CD4-positive, alpha-beta T cell (primary cell): ENCODE data around the gene SYTL5. TPM values are rescaled to one million over a fixed set of nuclear protein-coding genes. Genes with fewer than 3 reads are reported as not detected.

ENCODE experiments used
- ATAC-seq: fragments of 200-7000 bp; cut with Tn5 transposase; one replicate; pipeline ENCODE4 v1.10.0; 2022; ENCODE audit warnings: mild to moderate bottlenecking; ENCODE audit not compliant: poor library complexity
- CTCF ChIA-PET: fragments of 350-600 bp; sonication (Branson Sonifier 250); formaldehyde crosslinking; loops from one replicate; lab custom pipeline; 2021; ENCODE audit warnings: antibody characterized with exemption, inconsistent platforms; lab: Charles Lee
- POLR2A ChIA-PET: fragments of 350-600 bp; sonication (Branson Sonifier 250); formaldehyde crosslinking; loops from one replicate; lab custom pipeline; 2021; ENCODE audit warnings: antibody characterized with exemption, inconsistent platforms; lab: Charles Lee
- DNase-seq, 14 experiments: peaks; one replicate each; pipeline ENCODE4 v3.0.0-alpha.2; 2013 to 2020; ENCODE audit warnings: mixed read lengths in 2 of 14
- H3K27ac ChIP-seq, 2 donors: one replicate each; pipeline versions ENCODE4 v1.5.1 to v1.7.0; 2013; ENCODE audit warnings: low read length in 2 of 2, low read depth in 1 of 2, mild to moderate bottlenecking in 1 of 2
- H3K27me3 ChIP-seq, 2 experiments: 1 replicate in 1 of 2; 2 replicates in 1 of 2; pipeline versions ENCODE4 v1.6.1 to v1.7.0; 2013; ENCODE audit warnings: low read length in 2 of 2, control low read depth in 1 of 2, mild to moderate bottlenecking in 1 of 2, moderate library complexity in 1 of 2; ENCODE audit not compliant: insufficient read depth in 2 of 2, control insufficient read depth in 1 of 2
- H3K36me3 ChIP-seq: one replicate; pipeline ENCODE4 v1.6.1; 2013; ENCODE audit warnings: low read length, control low read depth; ENCODE audit not compliant: insufficient read depth
- H3K4me1 ChIP-seq: one replicate; pipeline ENCODE4 v1.6.1; 2013; ENCODE audit warnings: low read length, control low read depth; ENCODE audit not compliant: insufficient read depth
- H3K4me3 ChIP-seq: one replicate; pipeline ENCODE4 v1.5.1; 2013; ENCODE audit warnings: mild to moderate bottlenecking, low read length, moderate library complexity
- H3K9me3 ChIP-seq, 2 experiments: 1 replicate in 1 of 2; 2 replicates in 1 of 2; pipeline versions ENCODE4 v1.6.1 to v1.7.0; 2013; ENCODE audit warnings: low read length in 2 of 2, mild to moderate bottlenecking in 2 of 2, control low read depth in 1 of 2, moderate library complexity in 1 of 2; ENCODE audit not compliant: control insufficient read depth in 1 of 2, insufficient read depth in 1 of 2
- H3K27ac Mint-ChIP-seq: one replicate; pipeline ENCODE4 v1.8.0; 2020; ENCODE audit warnings: mixed read lengths
- H3K27me3 Mint-ChIP-seq: one replicate; pipeline ENCODE4 v1.8.0; 2021; ENCODE audit warnings: mixed read lengths
- H3K36me3 Mint-ChIP-seq: one replicate; pipeline ENCODE4 v1.8.0; 2021; ENCODE audit warnings: low read depth, mixed read lengths
- H3K4me1 Mint-ChIP-seq: one replicate; pipeline ENCODE4 v1.8.0; 2021; ENCODE audit warnings: low read depth, mixed read lengths
- H3K4me3 Mint-ChIP-seq: one replicate; pipeline ENCODE4 v1.8.0; 2020; ENCODE audit warnings: mild to moderate bottlenecking, mixed read lengths
- H3K9me3 Mint-ChIP-seq: one replicate; pipeline ENCODE4 v1.8.0; 2020; ENCODE audit warnings: mixed read lengths
- CTCF ChIP-seq: fragments of 200-600 bp; IDR thresholded peaks from one replicate; pipeline ENCODE4 v1.8.0; 2022; ENCODE audit warnings: antibody characterized with exemption, mild to moderate bottlenecking
- intact Hi-C, 2 experiments: fragments of 100-400 bp; cut with DNase I in 1 of 2; cut with micrococcal nuclease in 1 of 2; formaldehyde crosslinking; loops; one replicate each; pipeline versions ENCODE4 v1.15.1 to v1.9.0; 2023 to 2025; cut with DNase I, micrococcal nuclease
- total RNA-seq, 174 experiments: library from RNA in 2 of 174; stranded (reverse) in 2 of 174; gene quantifications; one replicate each; pipeline ENCODE4 v1.2.3 and lab custom pipeline; 2021 to 2026

Gene SYTL5
- total RNA-seq, 2 experiments from 2014 or later = not detected

GRCh38 chrX:38066934-38067333 lies 60.6 kb downstream of the SYTL5 start:
- ChIA-PET CTCF (no interaction called here), POLR2A (no interaction called here)
- H3K36me3 Mint-ChIP-seq = no peaks in the 10 kb centered on the region
- Histone ChIP-seq H3K27ac (no peak overlapping the region), H3K36me3 (no peaks in the 10 kb centered on the region), H3K4me3 (no peak overlapping the region), H3K9me3 (no peaks in the 10 kb centered on the region), H3K4me1 (no peaks in the 10 kb centered on the region), H3K27me3 (no peaks in the 10 kb centered on the region)
- H3K27me3 Mint-ChIP-seq = peaks cover 4% of the 10 kb centered on the region
- intact Hi-C loops = no loop called here
- H3K4me1 Mint-ChIP-seq = no peaks in the 10 kb centered on the region
- H3K4me3 Mint-ChIP-seq = no peak overlapping the region
- H3K27ac Mint-ChIP-seq = no peak overlapping the region
- ATAC-seq (no peak), DNase-seq (no peak)
- TF ChIP-seq CTCF = no peak
- H3K9me3 Mint-ChIP-seq = no peaks in the 10 kb centered on the region

GRCh38 chrX:38069273-38069672 lies 62.9 kb downstream of the SYTL5 start:
- H3K4me3 Mint-ChIP-seq = no peak overlapping the region
- Histone ChIP-seq H3K27me3 (no peaks in the 10 kb centered on the region), H3K27ac (no peak overlapping the region), H3K36me3 (no peaks in the 10 kb centered on the region), H3K4me1 (no peaks in the 10 kb centered on the region), H3K9me3 (no peaks in the 10 kb centered on the region), H3K4me3 (no peak overlapping the region)
- ATAC-seq = no peak
- intact Hi-C loops = no loop called here
- H3K9me3 Mint-ChIP-seq = no peaks in the 10 kb centered on the region
- ChIA-PET POLR2A (no interaction called here), CTCF (no interaction called here)
- DNase-seq = no peak
- TF ChIP-seq CTCF = no peak
- H3K27me3 Mint-ChIP-seq = peaks cover 4% of the 10 kb centered on the region
- no peaks in the 10 kb centered on the region for H3K36me3 Mint-ChIP-seq
- no peak overlapping the region for H3K27ac Mint-ChIP-seq
- H3K4me1 Mint-ChIP-seq = no peaks in the 10 kb centered on the region

- no peaks in the 10 kb centered on the region for H3K9me3 Mint-ChIP-seq
- TF ChIP-seq CTCF = no peak
- CTCF ChIA-PET = no interaction called here
- DNase-seq = no peak
- ATAC-seq = no peak
- no peak overlapping the region for H3K4me3 Mint-ChIP-seq
- no peak overlapping the region for H3K27ac Mint-ChIP-seq
- intact Hi-C loops = no loop called here
- POLR2A ChIA-PET = no interaction called here
- Histone ChIP-seq H3K27ac (no peak overlapping the region), H3K27me3 (no peaks in the 10 kb centered on the region), H3K36me3 (no peaks in the 10 kb centered on the region), H3K4me1 (no peaks in the 10 kb centered on the region), H3K4me3 (no peak overlapping the region), H3K9me3 (no peaks in the 10 kb centered on the region)
- no peaks in the 10 kb centered on the region for H3K36me3 Mint-ChIP-seq
- no peaks in the 10 kb centered on the region for H3K4me1 Mint-ChIP-seq
- H3K27me3 Mint-ChIP-seq = peaks cover 4% of the 10 kb centered on the region
Observed at GRCh38 chrX:38069991-38070390, 63.6 kb downstream of the SYTL5 start.
